GM19397 (cell line): ENCODE data around the gene NOP9.
"Not testable (repeated sequence)": the region's sequence is repeated elsewhere in the genome, so short reads cannot be mapped to it uniquely, and the experiment has no call there.

Experiments used
- ATAC-seq: cut with Tn5 transposase; IDR thresholded peaks from one replicate; pipeline ENCODE4 v1.9.1; 2021; ENCODE audit warnings: mild to moderate bottlenecking, moderate library complexity; ENCODE audit not compliant: unreplicated experiment

Gene NOP9

DNA sequence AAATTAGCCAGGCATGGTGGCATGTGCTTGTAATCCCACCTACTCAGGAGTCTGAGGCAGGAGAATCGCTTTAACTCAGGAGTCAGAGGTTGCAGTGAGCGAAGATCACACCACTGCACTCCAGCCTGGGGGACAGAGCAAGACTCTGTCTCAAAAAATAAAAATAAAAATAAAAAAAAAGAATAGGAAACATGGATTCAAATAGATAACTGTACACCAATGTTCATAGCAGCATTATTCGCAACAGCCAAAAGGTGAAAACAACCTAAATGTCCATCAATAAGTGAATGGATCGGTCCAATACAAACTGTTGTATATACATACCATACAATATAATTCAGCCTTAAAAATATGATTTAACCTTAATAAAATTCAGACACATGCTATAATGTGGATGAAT lies 43.2 kb downstream of the NOP9 start:
- ATAC-seq: no peak

DNA sequence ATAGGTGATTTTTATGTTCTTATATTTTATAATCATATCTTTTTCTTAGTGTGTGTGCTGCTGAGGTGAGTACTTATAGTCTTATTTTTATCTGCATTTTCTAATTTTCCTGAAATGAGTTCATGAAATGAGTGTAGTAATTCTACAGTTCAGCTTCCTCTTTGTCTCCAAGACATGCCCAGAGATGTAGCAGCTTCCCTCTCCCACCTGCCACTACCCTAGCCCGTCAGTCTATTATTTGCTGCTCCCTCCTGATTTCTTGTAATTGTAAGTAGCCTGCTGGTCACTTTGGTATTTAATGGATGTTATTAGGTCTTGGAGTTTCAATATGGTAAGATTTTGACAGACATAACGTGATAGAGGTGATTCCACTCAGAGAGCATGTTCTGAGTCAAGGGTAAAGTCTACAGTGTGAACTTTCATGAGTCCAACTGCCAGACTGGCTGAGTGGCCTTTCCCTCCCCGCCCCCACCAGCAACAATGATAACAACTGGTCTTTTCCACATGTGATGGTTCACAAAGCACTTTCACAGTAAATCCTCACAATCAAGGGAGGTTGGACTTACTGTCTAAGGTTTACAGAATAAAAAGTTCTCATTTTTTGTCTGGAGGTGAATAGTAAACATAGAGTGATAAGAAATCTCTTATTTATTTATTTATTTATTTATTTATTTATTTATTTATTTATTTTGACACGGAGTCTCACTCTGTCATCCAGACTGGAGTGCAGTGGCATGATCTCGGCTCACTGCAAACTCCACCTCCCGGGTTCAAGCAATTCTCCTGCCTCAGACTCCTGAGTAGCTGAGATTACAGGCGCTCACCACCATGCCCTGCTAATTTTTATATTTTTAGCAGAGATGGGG lies 44.4 kb downstream of the NOP9 start:
- no peak for ATAC-seq

DNA sequence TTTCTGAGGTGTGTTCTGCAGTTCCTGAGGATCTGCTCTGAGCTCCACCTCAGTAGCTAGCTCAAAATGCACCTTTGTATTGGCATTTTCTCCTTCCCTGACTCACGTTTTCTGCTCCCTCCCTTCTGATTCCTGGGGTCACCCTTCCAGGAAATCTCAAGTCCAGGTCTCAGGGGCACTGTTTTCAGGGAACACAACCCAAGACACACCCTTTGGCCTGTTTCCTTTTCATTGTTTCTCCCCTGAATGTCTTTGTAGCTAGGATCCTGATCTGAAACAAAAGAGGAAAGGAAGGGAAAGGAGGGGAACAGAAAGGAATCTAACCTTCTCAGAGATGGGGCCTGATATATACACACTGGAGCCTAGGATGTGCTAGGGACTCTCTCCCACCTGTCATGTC lies 47.5 kb downstream of the NOP9 start:
- no peak for ATAC-seq

DNA sequence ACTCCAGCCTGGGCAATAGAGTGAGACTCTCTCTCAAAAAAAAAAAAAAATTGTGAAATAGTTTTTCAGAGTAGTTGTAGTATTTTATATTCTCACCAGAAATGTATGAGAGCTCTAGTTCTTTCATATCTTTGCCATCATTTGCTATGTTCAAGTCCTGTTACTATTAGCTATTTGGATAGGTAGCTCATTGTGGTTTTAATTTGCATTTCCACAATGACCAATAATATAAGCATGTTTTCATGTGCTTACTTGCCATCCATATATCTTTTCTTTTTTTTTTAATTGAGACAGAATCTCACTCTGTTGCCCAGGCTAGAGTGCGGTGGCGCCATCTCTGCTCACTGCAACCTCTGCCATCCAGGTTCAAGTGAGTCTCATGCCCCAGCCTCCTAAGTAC lies 48.5 kb downstream of the NOP9 start:
- no peak for ATAC-seq

DNA sequence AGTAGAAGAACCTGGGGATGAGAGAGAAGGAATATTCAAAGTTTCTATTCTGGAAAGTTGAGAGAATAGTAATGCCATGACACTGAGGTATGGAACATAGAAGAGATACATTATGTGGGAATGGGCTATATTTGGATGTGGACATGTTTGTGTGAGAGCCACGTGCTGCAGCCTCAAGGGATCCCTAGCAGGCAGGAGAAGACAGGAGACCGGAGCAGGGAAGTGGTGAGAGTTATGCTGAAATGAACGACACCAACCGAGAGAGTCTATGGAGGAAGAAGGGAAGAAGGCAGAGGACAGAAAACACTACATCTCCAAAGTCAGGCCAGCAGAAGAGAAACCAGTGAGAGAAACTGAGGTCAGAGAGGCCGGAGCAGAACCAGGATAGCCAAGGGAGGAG lies 50.1 kb downstream of the NOP9 start:
- ATAC-seq: no peak

DNA sequence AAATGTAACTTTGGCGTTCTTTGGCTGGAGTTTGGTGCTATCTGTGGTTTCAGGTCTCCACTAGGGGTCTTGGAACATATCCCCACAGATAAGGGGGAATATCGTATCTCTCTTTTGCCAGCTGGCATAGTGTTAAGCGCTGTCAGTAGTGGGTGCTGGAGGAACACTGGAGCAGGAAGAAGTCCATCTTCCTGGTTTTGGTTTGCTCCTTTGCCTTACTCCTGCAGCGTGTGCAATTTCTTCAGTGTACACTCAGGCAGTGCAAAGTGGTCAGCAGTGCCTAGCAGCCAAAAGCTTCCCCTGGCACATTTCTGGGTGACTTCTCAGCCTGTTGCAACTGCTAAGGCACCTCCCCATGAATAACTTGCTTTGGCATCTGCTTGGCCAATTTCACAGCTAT lies 51.9 kb downstream of the NOP9 start:
- no peak for ATAC-seq

DNA sequence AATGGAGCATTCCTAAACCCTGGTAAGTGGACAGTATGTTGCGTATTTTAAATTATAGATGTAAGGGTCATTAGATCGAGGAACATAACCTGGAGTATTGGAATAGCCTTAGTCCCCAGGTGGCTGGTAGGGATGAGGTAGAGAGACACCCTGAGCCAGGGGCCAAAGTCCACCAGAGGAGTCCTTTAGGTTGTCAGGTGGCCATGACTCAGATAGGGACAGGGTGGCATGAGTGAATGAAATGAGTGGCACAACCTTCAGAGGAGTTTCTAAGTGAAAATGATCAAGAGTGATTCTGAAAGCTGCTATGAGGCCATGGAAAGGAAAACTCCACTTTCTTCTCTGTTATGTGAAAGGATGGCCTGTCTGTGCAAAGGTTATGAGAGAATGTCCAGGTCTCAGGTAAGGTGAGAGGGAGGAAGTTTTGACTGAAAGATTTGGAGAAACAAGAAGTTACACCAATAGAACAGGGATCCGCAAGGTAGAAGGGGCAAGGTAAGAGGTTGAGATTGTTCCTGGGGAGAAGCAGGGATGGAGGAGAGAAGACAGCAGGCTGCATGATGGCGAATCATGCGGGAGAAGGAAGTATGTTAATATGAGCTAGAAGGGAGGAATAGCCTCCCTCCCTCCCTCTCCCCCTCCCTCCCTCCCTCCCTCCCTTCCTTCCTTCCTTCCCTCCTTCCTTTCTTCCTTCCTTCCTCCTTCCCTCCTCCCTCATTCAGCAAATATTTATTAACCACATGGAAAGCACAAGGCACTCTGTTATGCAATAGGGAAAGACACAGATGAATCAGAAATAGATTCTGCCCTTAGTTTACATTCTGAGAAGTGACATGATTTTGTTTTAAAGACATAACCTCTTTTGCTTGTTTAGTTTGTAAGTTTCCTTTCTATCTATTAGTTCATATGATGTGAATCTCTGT lies 54.2 kb downstream of the NOP9 start:
- ATAC-seq: no peak

DNA sequence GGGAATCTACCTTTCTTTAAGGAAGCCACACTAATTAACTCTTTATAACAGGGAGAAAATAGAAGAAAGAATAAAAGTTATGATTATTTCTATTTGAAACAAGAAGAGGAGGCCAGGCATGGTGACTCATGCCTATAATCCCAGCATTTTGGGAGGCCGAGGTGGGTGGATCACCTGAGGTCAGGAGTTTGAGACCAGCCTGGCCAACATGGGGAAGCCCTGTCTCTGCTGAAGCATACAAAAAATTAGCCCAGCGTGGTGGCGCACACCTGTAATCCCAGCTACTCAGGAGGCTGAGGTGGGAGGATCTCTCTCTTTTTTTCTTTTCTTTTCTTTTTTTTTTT lies 54.8 kb downstream of the NOP9 start:
- ATAC-seq: not testable (repeated sequence)

DNA sequence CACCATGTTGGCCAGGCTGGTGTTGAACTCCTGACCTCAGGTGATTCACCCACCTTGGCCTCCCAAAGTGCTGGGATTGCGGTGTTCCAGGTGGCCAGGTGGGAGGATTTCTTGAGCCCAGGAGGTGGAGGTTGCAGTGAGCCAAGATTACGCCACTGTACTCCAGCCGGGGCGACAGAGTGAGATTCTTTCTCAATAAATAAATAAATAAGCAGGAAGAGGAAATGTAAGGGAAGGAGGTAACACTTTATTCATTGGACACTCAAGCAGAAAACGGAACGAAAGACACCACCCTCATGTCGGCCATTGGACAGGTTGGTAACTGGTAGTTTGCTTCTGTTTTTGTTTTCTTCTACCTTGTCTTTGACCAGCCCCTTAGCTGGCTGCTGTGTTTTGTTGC lies 55.4 kb downstream of the NOP9 start:
- ATAC-seq: no peak

DNA sequence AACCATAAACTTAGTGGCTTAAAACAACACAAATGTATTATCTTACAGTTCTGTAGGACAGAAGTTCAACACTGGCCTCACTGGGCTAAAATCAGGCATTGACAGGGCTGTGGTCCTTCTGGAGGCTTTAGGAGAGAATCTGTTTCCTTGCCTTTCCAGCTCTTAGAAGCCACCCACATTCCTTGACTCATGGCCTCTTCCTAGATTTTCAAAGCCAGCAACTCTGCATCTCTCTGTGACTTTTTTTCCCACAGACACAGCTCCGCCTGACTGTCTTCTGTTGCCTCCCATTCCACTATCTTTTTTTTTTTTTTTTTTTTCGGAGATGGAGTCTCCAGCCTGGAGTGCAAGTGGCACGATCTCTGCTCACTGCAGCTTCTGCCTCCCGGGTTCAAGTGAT lies 56.6 kb downstream of the NOP9 start:
- no peak for ATAC-seq
